PC-9 (cell line): ENCODE results near the gene BCL2L13.
"Not testable (repeated sequence)": the region's sequence is repeated elsewhere in the genome, so short reads cannot be mapped to it uniquely, and the experiment has no call there.

Experiments
- CTCF ChIP-seq: fragments of 200-600 bp; sonication (generic); conservative IDR thresholded peaks from 2 replicates; pipeline ENCODE4 v1.6.1; 2017; ENCODE audit warnings: mixed run types, antibody characterized with exemption, mild to moderate bottlenecking, moderate library complexity
- EZH2 ChIP-seq: fragments of 200-600 bp; sonication (generic); IDR thresholded peaks from 2 replicates; pipeline ENCODE4 v1.8.0; 2017; ENCODE audit warnings: antibody characterized with exemption, low read depth

GRCh38 chr22:17642357-17642756 lies 3.8 kb downstream of the BCL2L13 start:
- not testable (repeated sequence) for TF ChIP-seq CTCF, EZH2
